PC-3 (cell line): Measurements from ENCODE around the gene DCTD. TPM values are rescaled to one million over a fixed set of nuclear protein-coding genes. Genes with fewer than 3 reads are reported as not detected.

Experiments used
- ATAC-seq: fragments of 200-7000 bp; cut with Tn5 transposase; 2 replicates; pipeline ENCODE4 v1.9.1; 2020; ENCODE audit warnings: mild to moderate bottlenecking, moderate library complexity
- BruUV-seq: library from RNA; stranded (reverse); fragments of 400-500 nt; replicated peaks from 2 replicates; lab custom pipeline; 2021; lab: Mats Ljungman, UMichigan
- CTCF ChIA-PET: fragments of 300-600 bp; sonication (Branson Sonifier 250); formaldehyde crosslinking; loops from one replicate; lab custom pipeline; 2022; ENCODE audit warnings: antibody characterized with exemption; lab: Charles Lee
- POLR2A ChIA-PET: fragments of 300-600 bp; sonication (Branson Sonifier 250); formaldehyde crosslinking; loops from one replicate; lab custom pipeline; 2022; ENCODE audit warnings: antibody characterized with exemption; ENCODE audit not compliant: unreplicated experiment; lab: Charles Lee
- DNase-seq: peaks from one replicate; pipeline ENCODE4 v3.0.0-alpha.2; 2015
- H2AFZ ChIP-seq: fragments of 300-600 bp; sonication (generic); 2 replicates; pipeline ENCODE4 v1.6.0; 2016; ENCODE audit warnings: antibody characterized with exemption, low read length
- H3F3A ChIP-seq: fragments of 300-600 bp; sonication (generic); one replicate; pipeline ENCODE4 v1.6.0; 2017; ENCODE audit warnings: antibody characterized with exemption, low read length, control low read depth, mild to moderate bottlenecking; ENCODE audit not compliant: unreplicated experiment
- H3K27ac ChIP-seq: fragments of 300-600 bp; sonication (generic); 2 replicates; pipeline ENCODE4 v1.5.1; 2016; ENCODE audit warnings: mild to moderate bottlenecking, low read length
- H3K27me3 ChIP-seq: fragments of 300-600 bp; sonication (generic); 2 replicates; pipeline ENCODE4 v1.6.1; 2016; ENCODE audit warnings: low read length, mixed read lengths
- H3K36me3 ChIP-seq: fragments of 300-600 bp; sonication (generic); 2 replicates; pipeline ENCODE4 v1.6.1; 2016; ENCODE audit warnings: low read depth, mixed run types, low read length, mixed read lengths
- H3K4me1 ChIP-seq: fragments of 300-600 bp; sonication (generic); 2 replicates; pipeline ENCODE4 v1.5.1; 2016; ENCODE audit warnings: low read length; ENCODE audit not compliant: insufficient read depth
- H3K4me2 ChIP-seq: fragments of 300-600 bp; sonication (generic); 2 replicates; pipeline ENCODE4 v1.6.0; 2016; ENCODE audit warnings: low read length
- H3K4me3 ChIP-seq: fragments of 300-600 bp; sonication (generic); 2 replicates; pipeline ENCODE4 v1.5.1; 2016; ENCODE audit warnings: mild to moderate bottlenecking, low read length, mixed read lengths
- H3K79me2 ChIP-seq: fragments of 300-600 bp; sonication (generic); 2 replicates; pipeline ENCODE4 v1.6.1; 2017; ENCODE audit warnings: low read length, mixed read lengths
- H3K9ac ChIP-seq: fragments of 300-600 bp; sonication (generic); 2 replicates; pipeline ENCODE4 v1.6.0; 2016; ENCODE audit warnings: mild to moderate bottlenecking, low read length
- H3K9me2 ChIP-seq: fragments of 300-600 bp; sonication (generic); replicated peaks from 2 replicates; pipeline ENCODE4 v1.6.1; 2016; ENCODE audit warnings: mixed run types, low read length, mixed read lengths
- H3K9me3 ChIP-seq: fragments of 300-600 bp; sonication (generic); 2 replicates; pipeline ENCODE4 v1.6.1; 2016; ENCODE audit warnings: low read length, mixed read lengths
- H4K20me1 ChIP-seq: fragments of 300-600 bp; sonication (generic); 2 replicates; pipeline ENCODE4 v1.6.1; 2016; ENCODE audit warnings: low read length, mixed read lengths
- EZH2 ChIP-seq: fragments of 300-600 bp; sonication (generic); IDR thresholded peaks from one replicate; pipeline ENCODE4 v1.6.1; 2017; ENCODE audit warnings: antibody characterized with exemption, mild to moderate bottlenecking, low read length; ENCODE audit not compliant: unreplicated experiment
- EZH2phosphoT487 ChIP-seq: fragments of 300-600 bp; sonication (generic); IDR thresholded peaks from 2 replicates; pipeline ENCODE4 v1.6.1; 2018; ENCODE audit warnings: mild to moderate bottlenecking, antibody characterized with exemption, low read length, borderline replicate concordance
- intact Hi-C: fragments of 100-400 bp; cut with micrococcal nuclease; formaldehyde crosslinking; loops from 2 replicates; pipeline ENCODE4 v1.9.0; 2023
- total RNA-seq: library from RNA; depleted of rRNA; stranded (reverse); fragments of >200 nt; gene quantifications from 2 replicates; pipeline ENCODE4 v1.2.3, GENCODE V29; 2014
- TF ChIP-seq, protein P1 (sequence below): fragments of 300-600 bp; sonication (generic); conservative IDR thresholded peaks from 2 replicates; pipeline ENCODE4 v1.5.1; 2017; ENCODE audit warnings: antibody characterized with exemption, low read depth, mild to moderate bottlenecking, low read length

The DCTD gene
- total RNA-seq, 1 experiment from 2014 or later = 58.1 TPM

DNA sequence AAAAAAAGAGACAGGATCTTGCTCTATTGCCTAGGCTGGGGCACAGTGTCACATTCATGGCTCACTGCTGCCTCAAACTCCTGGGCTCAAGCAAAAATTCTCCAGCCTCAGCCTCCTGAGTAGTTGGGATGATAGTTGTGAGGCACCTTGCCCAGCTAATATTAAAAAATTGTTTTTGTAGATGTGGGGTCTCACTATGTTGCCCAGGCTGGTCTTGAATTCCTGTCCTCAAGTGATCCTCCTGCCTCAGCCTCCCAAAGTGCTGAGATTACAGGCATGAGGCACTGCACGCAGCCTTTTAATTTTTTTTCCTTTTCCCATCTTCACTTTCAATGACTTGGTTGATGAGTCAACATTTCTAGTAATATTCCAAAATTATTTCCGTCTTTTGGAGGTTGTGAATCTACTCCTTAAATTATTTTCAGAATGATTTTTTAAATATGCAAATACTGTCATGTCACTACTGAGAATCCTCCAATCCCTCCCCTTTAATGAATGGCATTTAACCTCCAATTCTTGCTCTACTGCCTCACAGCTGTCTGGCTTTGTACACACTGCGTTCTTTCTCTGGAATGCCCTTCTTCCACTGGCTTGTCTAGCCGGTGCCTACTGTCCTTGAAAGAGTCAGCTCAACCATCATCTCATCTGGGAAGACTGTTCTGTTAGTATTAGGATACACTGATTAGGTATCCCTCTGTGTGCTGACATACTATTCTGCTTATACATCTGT lies 27.5 kb upstream of the DCTD start:
- Histone ChIP-seq H3K27ac (no peak overlapping the region), H3K4me2 (no peak overlapping the region), H2AFZ (no peak overlapping the region), H3K9ac (no peak overlapping the region), H3K79me2 (no peaks in the 10 kb centered on the region), H3K36me3 (no peaks in the 10 kb centered on the region), H3K9me2 (no peaks in the 10 kb centered on the region), H4K20me1 (no peaks in the 10 kb centered on the region), H3K4me1 (no peaks in the 10 kb centered on the region), H3K9me3 (no peaks in the 10 kb centered on the region), H3K27me3 (no peaks in the 10 kb centered on the region), H3F3A (no peaks in the 10 kb centered on the region), H3K4me3 (no peak overlapping the region)
- DNase-seq (no peak), ATAC-seq (no peak)
- ChIA-PET POLR2A (no interaction called here), CTCF (no interaction called here)
- intact Hi-C loops = no loop called here
- TF ChIP-seq EZH2 = no peak
- TF ChIP-seq EZH2phosphoT487 = no peak
- TF ChIP-seq, protein P1, sequence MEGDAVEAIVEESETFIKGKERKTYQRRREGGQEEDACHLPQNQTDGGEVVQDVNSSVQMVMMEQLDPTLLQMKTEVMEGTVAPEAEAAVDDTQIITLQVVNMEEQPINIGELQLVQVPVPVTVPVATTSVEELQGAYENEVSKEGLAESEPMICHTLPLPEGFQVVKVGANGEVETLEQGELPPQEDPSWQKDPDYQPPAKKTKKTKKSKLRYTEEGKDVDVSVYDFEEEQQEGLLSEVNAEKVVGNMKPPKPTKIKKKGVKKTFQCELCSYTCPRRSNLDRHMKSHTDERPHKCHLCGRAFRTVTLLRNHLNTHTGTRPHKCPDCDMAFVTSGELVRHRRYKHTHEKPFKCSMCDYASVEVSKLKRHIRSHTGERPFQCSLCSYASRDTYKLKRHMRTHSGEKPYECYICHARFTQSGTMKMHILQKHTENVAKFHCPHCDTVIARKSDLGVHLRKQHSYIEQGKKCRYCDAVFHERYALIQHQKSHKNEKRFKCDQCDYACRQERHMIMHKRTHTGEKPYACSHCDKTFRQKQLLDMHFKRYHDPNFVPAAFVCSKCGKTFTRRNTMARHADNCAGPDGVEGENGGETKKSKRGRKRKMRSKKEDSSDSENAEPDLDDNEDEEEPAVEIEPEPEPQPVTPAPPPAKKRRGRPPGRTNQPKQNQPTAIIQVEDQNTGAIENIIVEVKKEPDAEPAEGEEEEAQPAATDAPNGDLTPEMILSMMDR = no peak
- BruUV-seq = no TSS peak

DNA sequence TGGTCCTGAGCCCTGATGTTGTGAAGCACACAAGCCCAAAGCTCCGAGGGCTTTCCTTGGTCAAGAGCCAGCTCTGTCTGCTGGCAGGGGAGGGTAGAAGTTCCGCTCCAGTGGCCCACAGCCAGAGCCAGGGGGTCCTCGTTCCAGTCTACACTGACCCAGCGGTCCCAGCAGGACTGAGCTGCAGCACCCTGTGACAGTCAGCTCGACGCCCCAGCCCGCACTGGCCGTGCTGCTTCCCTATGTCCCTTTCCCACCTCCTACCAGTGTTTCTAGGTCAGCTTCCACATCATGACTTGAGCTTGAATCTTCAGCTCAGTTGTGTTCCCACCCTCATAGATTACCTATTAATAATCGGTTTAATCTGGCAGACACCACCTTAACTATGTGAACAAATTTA lies 22.5 kb upstream of the DCTD start:
- intact Hi-C loops = loop anchor here (2.0 kb wide), 1 partner anchor 201 kb away; no protein-coding TSS in a partner anchor
- H4K20me1 ChIP-seq = no peaks in the 10 kb centered on the region
- CTCF ChIA-PET = no interaction called here
- DNase-seq = no peak
- no peak overlapping the region for H3K4me2 ChIP-seq
- no peaks in the 10 kb centered on the region for H3K36me3 ChIP-seq
- BruUV-seq = no TSS peak
- H3K4me1 ChIP-seq = no peaks in the 10 kb centered on the region
- H3K9ac ChIP-seq = no peak overlapping the region
- H3K79me2 ChIP-seq = no peaks in the 10 kb centered on the region
- TF ChIP-seq EZH2phosphoT487 = no peak
- no peak for TF ChIP-seq EZH2
- TF ChIP-seq, protein P1 = no peak
- no peaks in the 10 kb centered on the region for H3K9me3 ChIP-seq
- ATAC-seq = no peak
- H3K27ac ChIP-seq = no peak overlapping the region
- H3K4me3 ChIP-seq = no peak overlapping the region
- no peaks in the 10 kb centered on the region for H3K27me3 ChIP-seq
- no peaks in the 10 kb centered on the region for H3F3A ChIP-seq
- H2AFZ ChIP-seq = no peak overlapping the region
- H3K9me2 ChIP-seq = no peaks in the 10 kb centered on the region
- POLR2A ChIA-PET = no interaction called here

DNA sequence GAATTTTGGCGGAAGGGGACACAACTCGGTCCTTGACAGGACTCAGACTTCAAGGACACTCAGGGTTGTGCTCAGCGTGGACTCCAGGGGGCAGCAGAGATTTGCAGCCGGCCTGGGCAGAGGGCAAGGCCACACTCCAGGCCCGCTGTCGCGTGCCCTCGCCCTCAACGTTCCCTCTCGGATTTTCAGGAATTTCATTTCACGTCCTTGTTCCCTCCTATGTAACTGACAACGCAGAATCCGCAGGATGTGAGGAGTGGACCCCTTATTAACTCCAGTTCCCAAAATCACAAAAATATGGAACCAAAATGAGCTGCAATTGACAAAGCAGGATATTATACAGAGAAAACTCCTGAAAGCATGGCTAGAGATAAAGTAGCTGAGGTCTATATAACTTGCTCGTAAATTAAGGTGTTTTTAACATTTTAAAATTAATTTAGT lies 21.0 kb upstream of the DCTD start:
- H3K9ac ChIP-seq = no peak overlapping the region
- DNase-seq (peak; percentile 75), ATAC-seq (peak; percentile 100)
- BruUV-seq = no TSS peak
- H4K20me1 ChIP-seq = no peaks in the 10 kb centered on the region
- H3K27me3 ChIP-seq = no peaks in the 10 kb centered on the region
- no peaks in the 10 kb centered on the region for H3K79me2 ChIP-seq
- H3K36me3 ChIP-seq = no peaks in the 10 kb centered on the region
- H3K4me2 ChIP-seq = peak overlapping the region; percentile 70
- CTCF ChIA-PET = interaction anchor here (0.6 to 1.0 kb wide), 5 partner anchors 9 to 501 kb away, joined by 3 to 6 read pairs (median 3); no protein-coding TSS in a partner anchor
- intact Hi-C loops = loop anchor here (1.0 to 2.0 kb wide), 3 partner anchors 135 to 324 kb away; no protein-coding TSS in a partner anchor
- H3K9me3 ChIP-seq = no peaks in the 10 kb centered on the region
- TF ChIP-seq, protein P1 = peak; percentile 86
- no peak for TF ChIP-seq EZH2phosphoT487
- no peak overlapping the region for H3K27ac ChIP-seq
- no peaks in the 10 kb centered on the region for H3K9me2 ChIP-seq
- POLR2A ChIA-PET = no interaction called here
- H3K4me3 ChIP-seq = no peak overlapping the region
- no peaks in the 10 kb centered on the region for H3F3A ChIP-seq
- H2AFZ ChIP-seq = peak overlapping the region; percentile 95
- no peaks in the 10 kb centered on the region for H3K4me1 ChIP-seq
